ENCODE results near the gene CLSTN2.

CLSTN2 gene

DNA sequence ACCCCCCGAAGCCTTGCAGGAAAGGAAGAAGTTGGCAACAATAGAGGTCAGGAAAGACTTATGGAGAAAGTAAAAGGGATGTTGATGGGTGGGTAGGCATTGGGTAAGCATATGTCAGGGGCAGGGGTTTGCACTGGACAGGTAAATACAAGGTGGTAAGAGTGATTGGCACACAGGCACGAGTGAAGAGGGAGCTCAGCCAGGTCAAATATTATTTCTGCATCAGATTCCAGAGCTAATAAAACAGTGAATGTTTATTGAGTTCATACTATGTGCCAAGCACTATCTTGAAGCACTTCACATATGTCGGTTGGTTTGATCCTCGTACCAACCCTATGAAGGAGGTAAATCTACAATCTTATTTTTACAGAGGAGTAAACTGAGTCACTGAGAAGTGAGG, 6.6 kb downstream of the CLSTN2 start:
- no peak for DNase-seq (ENCODE audit: low read depth in 2 of 2)

DNA sequence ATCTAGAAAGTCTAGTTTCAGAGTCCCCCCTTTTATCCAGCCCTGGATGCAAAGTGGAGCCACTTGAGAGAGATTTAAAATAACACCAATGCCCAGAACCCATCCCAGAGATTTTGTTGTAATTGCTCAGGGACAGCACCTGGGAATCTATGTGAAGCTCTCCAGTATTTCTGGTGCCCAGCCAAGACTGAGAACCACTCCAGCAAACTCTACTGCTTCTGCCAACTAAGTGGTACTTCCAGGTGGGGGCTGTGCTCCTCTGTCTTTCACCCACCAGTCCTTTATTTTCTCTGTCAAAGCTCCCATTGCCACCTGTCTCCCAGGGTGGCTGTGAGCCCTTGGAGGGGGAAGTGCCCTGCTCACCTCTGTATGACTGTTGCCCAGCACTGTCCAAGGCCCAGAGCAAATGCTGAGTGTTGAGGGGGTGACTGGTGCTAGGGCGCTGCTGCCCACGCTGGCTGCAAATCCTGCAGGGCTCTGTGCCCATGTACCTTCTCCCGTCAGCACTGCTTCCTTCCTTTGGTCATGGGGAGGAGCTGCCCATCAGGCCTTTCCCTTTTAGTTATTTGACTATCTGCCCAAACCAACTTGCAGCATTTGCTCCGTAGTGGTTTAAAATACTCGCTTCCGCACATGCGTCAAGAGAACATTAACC, 9.4 kb downstream of the CLSTN2 start:
- DNase-seq (ENCODE audit: low read depth in 2 of 2), result no peak

DNA sequence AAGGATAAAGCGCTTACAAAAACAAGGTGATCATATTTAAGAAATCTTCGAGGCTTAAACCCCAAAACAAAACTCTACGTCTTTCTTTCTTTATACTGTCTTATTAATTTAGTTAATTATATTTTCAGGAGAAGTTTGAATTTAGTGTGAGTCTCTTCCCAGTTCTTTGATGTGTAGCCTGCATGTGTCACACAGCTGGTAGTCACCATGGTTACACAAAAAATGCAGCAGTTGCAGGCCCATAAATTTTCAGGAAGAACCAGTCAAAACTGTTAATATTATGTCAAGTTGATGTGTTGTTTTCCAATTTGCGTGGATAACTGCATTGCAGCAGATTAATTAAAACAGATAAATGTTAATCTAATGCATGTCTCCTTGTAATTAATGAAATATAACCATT, 10.4 kb downstream of the CLSTN2 start:
- no peak for DNase-seq (ENCODE audit: low read depth in 2 of 2)

DNA sequence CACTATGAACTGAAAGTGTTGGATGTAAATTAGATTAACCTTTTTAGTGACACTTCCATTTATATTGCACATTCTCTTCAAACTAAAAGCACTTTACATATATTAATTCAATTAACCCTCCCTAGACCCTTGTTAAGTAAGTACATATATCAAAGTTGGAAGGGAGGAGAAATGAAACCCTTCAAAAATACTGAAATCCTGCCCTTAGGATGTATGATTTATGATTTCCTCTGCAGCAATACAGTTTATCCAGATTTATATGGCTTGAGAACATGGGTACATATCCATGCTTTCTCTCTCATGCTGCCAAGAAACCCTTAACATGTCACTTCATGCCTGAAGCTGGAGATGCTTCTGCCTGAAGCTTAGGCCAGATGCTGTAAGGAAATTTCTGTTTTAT, 11.0 kb downstream of the CLSTN2 start:
- no peak for DNase-seq (ENCODE audit: low read depth in 2 of 2)

DNA sequence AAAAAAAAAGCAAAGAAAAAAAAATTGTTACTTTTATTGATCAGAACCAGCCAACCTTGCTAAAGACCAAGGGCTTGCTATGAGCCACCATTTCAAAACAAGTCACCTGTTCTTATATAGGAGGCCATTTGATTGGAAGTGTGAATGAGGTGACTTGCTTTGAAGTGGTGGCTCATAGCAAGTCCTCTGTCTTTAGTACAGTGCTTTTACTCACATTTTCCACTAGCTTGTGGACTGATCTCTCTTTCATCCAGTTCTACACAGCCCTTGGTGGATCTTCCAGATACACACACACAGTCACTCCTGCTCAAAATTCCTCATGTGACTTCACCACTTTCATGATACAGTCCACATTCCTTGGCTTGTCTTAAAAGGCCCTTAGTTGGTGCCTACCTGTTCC, 13.5 kb downstream of the CLSTN2 start:
- no peak for DNase-seq (ENCODE audit: low read depth in 2 of 2)

DNA sequence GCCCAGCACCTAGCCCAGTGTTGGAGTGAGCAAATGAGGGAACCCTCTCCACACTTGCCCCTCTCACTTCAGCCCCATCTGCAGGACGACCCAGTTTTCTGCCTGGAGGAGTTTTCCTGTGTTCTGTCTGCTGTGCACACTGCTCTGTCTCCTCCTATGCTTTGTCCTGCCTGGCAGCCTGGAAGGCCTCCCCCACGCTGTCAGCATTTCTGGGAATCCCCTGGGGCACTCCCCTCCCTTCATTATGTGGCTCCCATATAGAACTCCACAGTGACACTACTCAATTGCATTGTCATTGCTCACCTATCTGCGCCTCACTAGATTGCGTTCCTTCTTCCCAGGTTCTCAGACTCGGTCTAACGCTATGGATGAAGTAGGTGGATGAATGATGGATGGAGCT, 13.9 kb downstream of the CLSTN2 start:
- no peak for DNase-seq (ENCODE audit: low read depth in 2 of 2)

DNA sequence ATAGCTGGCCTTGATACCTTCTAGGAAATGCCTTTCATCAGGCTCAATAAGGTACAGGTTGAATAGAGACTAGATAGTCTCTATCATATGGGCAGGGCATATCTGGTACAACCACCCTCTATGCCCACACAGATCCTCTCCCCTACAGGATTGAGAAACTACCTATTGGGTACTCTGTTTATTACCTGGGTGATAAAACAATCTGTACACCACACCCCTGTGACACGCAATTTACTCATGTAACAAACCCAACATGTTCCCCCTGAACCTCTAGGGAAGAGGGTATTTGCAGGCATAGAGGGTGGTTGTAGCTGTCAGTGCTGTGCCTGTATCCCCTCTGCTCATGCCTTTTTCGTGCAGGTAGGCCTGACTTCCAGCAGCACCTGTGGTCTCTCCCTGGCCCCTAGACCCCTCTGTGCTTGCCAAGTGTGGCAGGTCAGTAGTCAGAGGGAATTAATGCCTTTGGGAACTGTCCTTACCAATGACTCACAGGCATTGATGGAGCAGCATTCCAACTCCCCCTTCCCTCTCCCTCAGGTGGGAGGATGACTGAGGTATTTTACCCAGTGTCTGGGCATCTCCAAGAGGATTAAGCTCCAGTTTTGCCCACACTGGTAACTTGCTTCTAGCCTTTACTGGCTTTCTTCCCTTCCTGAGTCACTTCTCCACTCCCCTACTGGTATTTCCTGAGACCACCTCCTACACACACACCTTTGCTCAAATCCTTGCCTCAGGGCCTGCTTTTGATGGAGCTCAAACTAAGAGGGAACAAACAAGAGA, 18.3 kb downstream of the CLSTN2 start:
- DNase-seq (ENCODE audit: low read depth in 2 of 2), result no peak

DNA sequence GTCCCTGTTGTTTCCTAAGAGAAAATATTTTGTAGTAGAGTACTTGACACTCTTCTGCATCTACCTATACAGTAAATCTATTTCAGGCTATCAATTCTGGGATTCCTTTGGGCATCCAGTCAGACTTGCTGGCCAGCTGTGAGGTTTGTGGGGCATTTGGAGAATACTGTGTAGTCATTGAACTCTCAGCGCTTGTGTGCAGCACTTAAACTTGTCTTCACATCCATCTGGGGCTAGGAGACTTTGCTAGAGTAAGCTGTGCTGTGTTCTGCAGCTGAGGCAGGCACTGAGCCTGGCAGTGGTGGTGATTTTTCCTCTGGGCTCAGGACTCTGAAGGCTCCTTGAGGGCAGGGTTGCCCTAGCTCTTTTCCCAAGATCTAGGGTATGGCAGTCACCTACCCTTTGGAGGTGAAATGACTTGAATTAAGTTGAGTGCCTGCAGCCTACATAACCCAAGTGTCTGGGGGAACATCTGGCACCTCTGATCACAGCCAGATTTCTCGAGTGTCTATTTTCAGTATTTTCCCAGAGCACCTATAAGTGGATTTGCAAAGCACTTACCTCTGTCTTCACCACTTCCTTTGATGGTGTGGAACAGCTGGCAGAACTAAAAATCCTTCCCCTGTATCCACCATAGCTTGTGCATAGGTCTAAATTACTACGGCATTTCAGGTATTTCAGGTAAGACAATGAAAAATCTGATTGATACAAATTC, 19.3 kb downstream of the CLSTN2 start:
- DNase-seq (ENCODE audit: low read depth in 2 of 2), result no peak

DNA sequence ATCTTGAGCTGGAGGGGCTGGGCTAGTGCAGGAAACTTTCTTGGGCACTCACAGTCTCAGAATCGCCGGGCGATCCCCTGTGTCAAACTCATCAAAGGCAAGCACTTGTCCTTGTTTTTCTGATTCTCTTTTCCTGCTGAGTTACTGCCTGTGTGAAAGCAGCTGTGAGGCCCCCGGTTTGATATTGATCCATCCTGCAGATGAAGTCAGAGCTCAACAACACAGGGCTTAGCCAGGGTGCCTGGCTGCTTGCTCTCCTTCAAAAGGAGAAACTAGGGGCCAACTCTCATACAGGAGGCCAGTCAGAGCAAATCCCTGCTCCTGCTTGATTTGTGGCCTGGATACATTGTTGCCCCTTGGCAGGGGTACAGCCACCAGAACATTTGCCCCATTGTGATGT, 22.9 kb downstream of the CLSTN2 start:
- no peak for DNase-seq (ENCODE audit: low read depth in 2 of 2)

DNA sequence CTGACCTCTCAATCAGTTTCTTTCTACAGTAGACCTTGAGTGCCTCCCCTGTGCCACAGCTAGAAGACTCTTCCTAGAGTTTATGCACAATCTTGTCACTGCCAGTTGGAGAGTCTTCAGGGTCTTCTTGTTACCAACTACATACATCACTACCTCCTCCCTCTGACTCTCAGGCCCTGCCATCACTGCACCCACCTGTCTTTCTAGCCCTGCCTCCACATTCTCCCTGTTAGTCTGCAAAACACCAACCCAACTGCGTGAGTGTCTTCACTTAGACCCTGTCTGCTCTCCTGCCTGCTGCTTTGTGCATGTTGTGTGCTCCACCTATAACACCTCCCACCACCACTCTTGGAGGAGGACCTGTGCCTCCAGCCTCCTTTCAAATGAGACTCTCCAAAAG, 34.4 kb downstream of the CLSTN2 start:
- no peak for DNase-seq (ENCODE audit: low read depth in 2 of 2)

DNA sequence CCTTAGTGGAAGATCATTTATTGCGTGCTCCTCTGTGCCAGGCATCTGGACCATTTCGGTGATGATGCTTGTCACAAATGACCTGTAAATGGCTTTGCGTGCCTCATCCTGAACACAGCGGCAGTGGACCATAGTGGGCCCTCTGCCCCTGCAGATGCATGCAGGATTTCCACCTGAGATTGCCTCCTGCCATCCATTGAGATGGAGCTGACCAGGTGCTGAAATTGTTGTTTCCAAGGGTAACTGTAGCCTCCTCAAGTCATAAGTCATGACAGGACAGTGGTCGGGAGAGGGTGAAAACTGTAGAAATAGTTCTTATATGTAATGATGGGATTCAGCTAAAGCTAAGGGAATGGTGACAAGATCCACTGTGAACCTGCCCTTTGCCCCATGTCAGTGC, 35.5 kb downstream of the CLSTN2 start:
- DNase-seq (ENCODE audit: low read depth in 2 of 2), result no peak

DNA sequence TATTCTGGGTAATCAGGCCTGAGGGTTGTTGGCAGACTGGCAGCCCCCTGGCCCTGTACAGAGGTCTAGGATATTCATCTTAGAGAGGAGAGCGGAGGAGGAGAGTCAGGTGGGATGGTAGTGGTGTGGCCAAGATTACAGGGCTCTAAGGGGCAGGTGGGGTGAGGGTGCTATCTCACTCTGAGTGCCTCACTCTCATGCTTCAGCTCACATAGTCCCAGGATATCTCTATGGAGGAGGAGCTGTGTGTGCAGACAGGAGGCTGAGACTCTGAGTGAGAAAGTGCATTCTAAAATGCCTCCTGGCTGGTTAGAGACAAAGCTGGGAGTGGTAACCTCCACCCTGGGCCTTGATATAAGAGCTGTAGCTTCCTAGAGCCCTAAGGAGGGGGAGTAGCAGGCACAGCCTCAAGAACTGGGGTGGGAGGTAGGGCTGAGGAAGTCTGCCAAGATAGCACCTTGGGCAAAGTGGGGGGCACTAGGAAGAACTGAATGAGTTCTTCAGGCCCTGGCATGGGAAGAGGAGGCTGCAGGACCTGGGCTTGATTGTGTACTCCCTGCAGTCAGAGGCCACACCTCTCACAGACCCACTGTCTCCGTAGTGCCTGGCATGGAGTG, 39.9 kb downstream of the CLSTN2 start:
- no peak for DNase-seq (ENCODE audit: low read depth in 2 of 2)

DNA sequence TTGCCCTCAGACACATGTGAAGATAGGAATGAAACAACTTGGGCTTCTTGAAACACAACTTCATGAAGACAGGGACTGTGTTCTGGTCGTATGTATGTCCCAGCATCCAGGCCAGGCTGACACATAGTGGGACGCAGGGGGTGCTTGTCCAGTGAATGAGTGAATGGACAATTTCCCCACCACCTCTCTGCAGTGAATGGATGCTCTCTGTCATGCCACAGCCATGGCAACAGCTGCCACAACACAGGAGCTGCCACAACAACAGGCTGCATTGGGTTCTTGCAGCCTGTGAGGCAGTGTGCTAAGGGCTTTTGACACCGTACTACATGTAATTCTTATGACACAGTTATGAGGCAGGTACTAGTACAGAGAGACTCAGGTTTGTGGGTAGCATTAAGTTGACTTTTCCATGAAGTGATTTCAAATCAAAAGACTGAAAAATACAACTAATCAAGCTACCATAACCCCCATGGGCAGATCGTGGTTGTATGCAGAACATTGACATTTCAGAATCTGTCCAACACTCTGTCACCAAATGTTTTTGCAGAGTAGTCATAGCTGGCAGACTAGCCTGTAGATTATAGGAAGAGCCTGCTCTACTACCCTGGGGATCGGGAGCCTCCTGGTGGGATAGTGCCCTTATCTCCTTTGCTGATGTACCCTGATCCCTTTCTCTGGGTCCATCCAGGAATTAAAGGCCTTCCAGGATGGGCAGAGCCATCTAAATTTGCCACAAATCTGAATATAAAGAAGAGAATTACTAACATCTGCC, 40.8 kb downstream of the CLSTN2 start:
- DNase-seq (ENCODE audit: low read depth in 2 of 2), result no peak

DNA sequence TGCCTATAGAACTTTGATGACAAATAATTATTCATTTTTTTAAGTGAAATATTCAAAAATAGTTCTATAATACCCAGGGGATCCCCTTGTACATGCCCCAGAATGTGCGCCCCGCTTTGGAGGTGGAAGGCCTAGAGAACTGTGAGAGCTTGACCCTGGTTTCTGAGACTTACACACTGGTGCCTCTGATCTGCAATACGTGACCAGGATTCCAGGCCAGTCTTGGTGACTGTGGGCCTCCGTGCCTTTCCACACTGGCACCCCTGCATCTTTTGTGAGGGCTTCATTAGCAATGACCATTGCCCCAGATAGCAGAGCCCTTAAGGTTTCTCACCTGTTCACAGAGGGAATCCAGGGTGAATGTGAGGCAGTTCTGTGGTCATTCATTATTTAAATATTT, 44.0 kb downstream of the CLSTN2 start:
- no peak for DNase-seq (ENCODE audit: low read depth in 2 of 2)

DNA sequence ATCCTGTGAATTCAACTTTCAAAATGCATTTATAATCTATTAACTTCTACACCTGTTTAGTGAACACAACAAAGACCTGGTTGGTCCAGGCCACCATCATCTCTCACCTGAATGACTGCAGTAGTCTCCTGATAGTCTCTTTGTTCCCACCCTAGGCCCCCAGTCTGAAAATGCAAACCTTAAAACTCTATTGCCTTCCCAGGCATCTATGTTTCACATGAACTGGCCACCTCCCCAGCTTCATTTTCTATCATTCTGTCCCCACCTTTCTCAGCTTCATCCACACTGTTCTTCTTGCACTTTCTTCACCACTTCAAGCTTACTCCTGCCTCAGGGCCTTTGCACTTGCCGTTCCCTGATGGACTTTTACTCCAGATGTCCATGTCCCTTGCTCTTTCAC, 45.0 kb downstream of the CLSTN2 start:
- no peak for DNase-seq (ENCODE audit: low read depth in 2 of 2)

DNA sequence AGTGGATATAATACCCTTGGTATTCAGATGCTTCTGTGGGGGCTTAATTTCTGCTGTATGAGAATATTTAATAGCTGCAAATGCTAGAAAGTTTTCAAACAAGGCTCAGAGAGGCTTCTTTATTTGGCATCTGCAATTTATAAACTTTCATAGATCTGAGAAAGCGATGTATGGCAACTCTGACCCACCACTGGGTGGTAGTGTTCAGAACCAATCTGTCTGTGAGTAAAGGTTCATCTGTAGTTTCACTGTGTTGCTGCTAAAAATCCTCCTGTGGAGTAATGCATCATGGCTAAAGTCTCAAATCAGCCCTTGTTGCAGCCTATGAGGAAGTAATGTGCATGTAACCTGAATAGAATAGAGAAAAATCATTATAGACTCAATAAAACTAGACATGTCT, 47.4 kb downstream of the CLSTN2 start:
- no peak for DNase-seq (ENCODE audit: low read depth in 2 of 2)

DNA sequence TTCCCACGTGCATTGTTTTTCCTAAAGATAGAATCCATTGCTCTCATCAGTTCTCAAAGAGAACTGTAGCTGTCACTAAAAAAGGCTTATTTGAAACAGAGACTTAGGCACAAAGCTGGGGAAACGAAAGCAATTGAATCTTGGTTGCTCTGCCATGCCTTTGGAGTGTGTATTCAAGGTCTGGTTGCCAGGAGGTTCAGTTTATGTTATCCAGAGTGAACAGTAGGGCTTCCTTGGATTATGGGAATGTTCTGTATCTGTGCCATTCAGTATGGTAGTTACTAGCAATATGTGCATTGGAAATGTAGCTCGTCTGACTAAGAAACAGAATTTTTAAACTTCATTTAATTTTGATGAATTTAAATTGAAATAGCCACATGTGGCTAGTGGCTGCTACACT, 50.6 kb downstream of the CLSTN2 start:
- DNase-seq (ENCODE audit: low read depth in 2 of 2), result no peak

DNA sequence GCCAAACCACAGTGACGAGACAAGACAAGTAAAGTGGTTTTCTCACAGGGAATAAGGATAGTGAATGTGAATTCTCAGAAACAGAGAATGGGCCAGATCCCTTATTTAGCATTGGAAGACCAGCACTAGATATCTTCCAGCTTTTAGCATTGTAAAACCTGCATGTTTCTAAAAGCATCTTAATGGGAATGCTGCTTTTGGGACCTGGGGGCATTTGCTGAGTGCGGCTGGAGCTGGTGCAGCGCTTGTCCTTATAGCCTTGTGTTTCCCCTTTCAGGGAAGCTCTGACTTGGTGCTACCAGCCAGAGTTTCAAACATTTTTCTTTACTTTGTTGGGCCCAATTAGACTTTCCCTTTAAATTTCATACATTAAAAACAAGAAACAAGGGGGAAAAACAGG, 52.9 kb downstream of the CLSTN2 start:
- DNase-seq (ENCODE audit: low read depth in 2 of 2), result no peak

DNA sequence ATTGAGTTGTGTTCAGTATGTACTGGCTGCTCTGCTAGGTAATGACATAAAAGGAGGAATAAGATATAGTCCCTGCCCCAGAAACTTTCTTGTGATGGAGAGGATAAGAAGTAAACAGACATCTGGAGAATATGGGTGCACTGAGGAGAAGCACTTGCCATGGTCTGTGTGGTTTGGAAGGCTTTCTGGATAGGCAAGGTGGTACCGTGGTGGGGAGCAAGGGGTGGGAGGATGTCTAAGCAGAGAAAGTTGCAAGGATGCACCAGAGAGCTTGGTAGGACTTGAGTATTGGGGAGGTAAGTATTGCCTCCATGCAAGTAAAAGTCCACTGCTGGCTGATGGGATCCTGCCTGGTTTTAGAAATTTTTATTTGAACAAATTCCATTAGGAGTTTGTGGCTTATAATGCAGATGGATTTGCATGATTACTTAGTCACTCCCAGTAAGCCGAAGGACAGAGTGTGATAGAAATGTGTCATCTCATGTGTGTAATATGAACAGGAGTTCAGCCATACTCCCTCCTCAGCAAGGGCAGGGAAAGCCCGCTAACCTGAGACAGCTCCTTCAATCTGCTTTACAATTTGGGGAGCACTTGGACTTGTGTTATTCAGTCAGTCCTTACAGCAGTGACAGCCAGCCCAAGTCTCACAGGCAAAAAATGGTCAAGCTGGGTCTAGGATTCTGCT, 53.6 kb downstream of the CLSTN2 start:
- DNase-seq (ENCODE audit: low read depth in 2 of 2), result no peak

DNA sequence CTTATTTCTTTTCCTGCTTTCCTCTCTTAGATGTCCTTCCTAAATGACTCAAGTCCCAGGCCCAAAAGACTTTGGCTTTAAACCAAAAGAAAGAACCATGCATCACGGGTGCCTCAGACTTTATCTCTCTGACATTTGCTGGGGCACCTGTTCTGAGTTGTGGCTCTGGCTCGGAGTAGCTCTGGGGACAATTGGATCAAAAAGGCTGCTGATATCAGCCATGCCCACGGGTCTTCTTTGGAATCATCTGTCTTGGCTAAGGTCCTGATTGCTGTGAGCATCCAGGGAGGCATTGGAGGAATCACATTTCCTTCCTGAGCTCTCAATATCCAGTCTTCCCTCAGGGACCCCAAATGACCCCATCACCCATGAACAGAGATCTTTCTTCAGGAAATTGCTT, 59.9 kb downstream of the CLSTN2 start:
- no peak for DNase-seq (ENCODE audit: low read depth in 2 of 2)

DNA sequence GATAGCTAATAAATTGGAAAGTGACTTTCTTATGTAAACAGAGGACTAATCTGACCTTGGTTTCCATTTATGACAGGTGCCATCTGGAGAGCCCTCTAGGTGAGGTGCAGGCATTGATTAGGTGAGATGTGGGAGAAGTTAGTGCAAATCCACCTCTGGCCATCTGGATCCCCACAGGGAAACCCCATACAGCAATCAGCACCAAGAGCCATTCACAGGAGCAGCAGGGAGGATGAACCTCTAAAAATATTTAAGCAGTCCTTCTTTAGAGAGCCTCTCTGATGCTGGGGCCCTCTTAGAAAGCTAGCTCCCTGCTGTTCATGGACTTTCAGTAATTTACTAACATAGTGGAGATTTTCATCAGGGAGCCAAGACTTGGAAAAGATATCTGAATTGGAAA, 69.3 kb downstream of the CLSTN2 start:
- DNase-seq (ENCODE audit: low read depth in 2 of 2), result no peak

All from stimulated activated CD8-positive, alpha-beta memory T cell treated with anti-CD3 and anti-CD28 coated beads, Interleukin-2, amount 100 ng/mL, for 48 hours (primary cell).